IMR-90 (cell line): ENCODE results near the gene GABRB3. TPM values are rescaled to one million over a fixed set of nuclear protein-coding genes. Genes with fewer than 3 reads are reported as not detected.

Experiments
- ATAC-seq: fragments of 200-7000 bp; cut with Tn5 transposase; 2 replicates; pipeline ENCODE4 v1.9.1; 2020; ENCODE audit warnings: low read depth, mild to moderate bottlenecking, moderate library complexity
- BruUV-seq: library from RNA; stranded (reverse); fragments of 400-500 nt; replicated peaks from 2 replicates; lab custom pipeline; 2021; lab: Mats Ljungman, UMichigan
- CTCF ChIA-PET: fragments of 300-600 bp; formaldehyde crosslinking; extraction: SDS; loops from one replicate; lab custom pipeline; 2021; ENCODE audit warnings: antibody characterized with exemption; lab: Yijun Ruan, JAX
- POLR2A ChIA-PET: fragments of 300-600 bp; sonication (Branson Sonifier 250); formaldehyde crosslinking; loops from one replicate; lab custom pipeline; 2022; ENCODE audit warnings: antibody characterized with exemption; ENCODE audit not compliant: unreplicated experiment; lab: Charles Lee
- DNase-seq: peaks from one replicate; pipeline ENCODE4 v3.0.0; 2013
- H2AFZ ChIP-seq: replicated peaks from 2 replicates; pipeline ENCODE3; 2013; ENCODE audit warnings: low read length, mild to moderate bottlenecking; ENCODE audit not compliant: poor library complexity
- H2AK5ac ChIP-seq: 2 replicates; pipeline ENCODE4 v1.6.1; 2013; ENCODE audit warnings: low read depth, low read length, inconsistent platforms
- H2AK9ac ChIP-seq: replicated peaks from 2 replicates; pipeline ENCODE3; 2013; ENCODE audit warnings: mild to moderate bottlenecking, low read depth, low read length, moderate library complexity; ENCODE audit not compliant: poor library complexity
- H2BK120ac ChIP-seq: 2 replicates; pipeline ENCODE4 v1.6.1; 2013; ENCODE audit warnings: low read depth, low read length, inconsistent platforms
- H2BK15ac ChIP-seq: 3 replicates; pipeline ENCODE4 v1.6.1; 2013; ENCODE audit warnings: low read depth, low read length, inconsistent platforms
- H2BK20ac ChIP-seq: 2 replicates; pipeline ENCODE4 v1.6.1; 2013; ENCODE audit warnings: low read depth, mild to moderate bottlenecking, inconsistent platforms, low read length, moderate library complexity
- H2BK5ac ChIP-seq: 2 replicates; pipeline ENCODE4 v1.6.1; 2013; ENCODE audit warnings: mild to moderate bottlenecking, low read depth, low read length, inconsistent platforms; ENCODE audit not compliant: poor library complexity, severe bottlenecking
- H3K14ac ChIP-seq: replicated peaks from 2 replicates; pipeline ENCODE4 v1.6.1; 2013; ENCODE audit warnings: low read depth, low read length, inconsistent platforms
- H3K18ac ChIP-seq: 2 replicates; pipeline ENCODE4 v1.6.1; 2013; ENCODE audit warnings: low read depth, low read length, control low read depth
- H3K23ac ChIP-seq: 2 replicates; pipeline ENCODE4 v1.6.1; 2013; ENCODE audit warnings: low read depth, low read length, inconsistent platforms
- H3K27ac ChIP-seq: 2 replicates; pipeline ENCODE4 v1.5.1; 2013; ENCODE audit warnings: mild to moderate bottlenecking, control low read depth, low read length; ENCODE audit not compliant: insufficient read depth
- H3K27me3 ChIP-seq: 2 replicates; pipeline ENCODE4 v1.6.1; 2013; ENCODE audit warnings: low read length; ENCODE audit not compliant: control insufficient read depth, insufficient read depth
- H3K36me3 ChIP-seq: 2 replicates; pipeline ENCODE4 v1.6.1; 2013; ENCODE audit warnings: low read length, mixed read lengths; ENCODE audit not compliant: control insufficient read depth, insufficient read depth
- H3K4ac ChIP-seq: 2 replicates; pipeline ENCODE4 v1.6.1; 2013; ENCODE audit warnings: low read depth, low read length, inconsistent platforms
- H3K4me1 ChIP-seq: 2 replicates; pipeline ENCODE4 v1.6.1; 2013; ENCODE audit warnings: low read length, mixed read lengths; ENCODE audit not compliant: control insufficient read depth, insufficient read depth
- H3K4me2 ChIP-seq: 2 replicates; pipeline ENCODE4 v1.6.1; 2013; ENCODE audit warnings: low read depth, mild to moderate bottlenecking, control low read depth, low read length, moderate library complexity
- H3K4me3 ChIP-seq: 2 replicates; pipeline ENCODE4 v1.5.1; 2013; ENCODE audit warnings: low read depth, mild to moderate bottlenecking, control low read depth, low read length, moderate library complexity; ENCODE audit not compliant: insufficient read depth
- H3K56ac ChIP-seq: 2 replicates; pipeline ENCODE4 v1.6.1; 2013; ENCODE audit warnings: low read length, inconsistent platforms; ENCODE audit not compliant: insufficient read depth; ENCODE audit errors: extremely low read depth
- H3K79me1 ChIP-seq, 2 experiments: 2 replicates each; pipeline ENCODE4 v1.6.1; 2013; ENCODE audit warnings: low read length in 2 of 2, inconsistent platforms in 1 of 2, low read depth in 1 of 2
- H3K9ac ChIP-seq: 2 replicates; pipeline ENCODE4 v1.6.1; 2013; ENCODE audit warnings: low read depth, low read length, control low read depth
- H3K9me1 ChIP-seq: 2 replicates; pipeline ENCODE4 v1.6.1; 2013; ENCODE audit warnings: low read length, inconsistent platforms; ENCODE audit not compliant: insufficient read depth
- H3K9me3 ChIP-seq: 2 replicates; pipeline ENCODE4 v1.6.1; 2013; ENCODE audit warnings: low read length; ENCODE audit not compliant: control insufficient read depth, insufficient read depth
- H4K20me1 ChIP-seq: 2 replicates; pipeline ENCODE4 v1.6.1; 2013; ENCODE audit warnings: low read length, inconsistent platforms; ENCODE audit not compliant: insufficient read depth
- H4K5ac ChIP-seq: 2 replicates; pipeline ENCODE4 v1.6.1; 2013; ENCODE audit warnings: mild to moderate bottlenecking, low read depth, low read length, control low read depth
- H4K8ac ChIP-seq, 2 experiments: 2 replicates each; pipeline ENCODE4 v1.6.1; 2013; ENCODE audit warnings: low read depth in 2 of 2, low read length in 2 of 2, control low read depth in 1 of 2, inconsistent platforms in 1 of 2
- H4K91ac ChIP-seq: 2 replicates; pipeline ENCODE4 v1.6.1; 2013; ENCODE audit warnings: low read depth, low read length, inconsistent platforms; ENCODE audit not compliant: insufficient read depth
- MAFK ChIP-seq: IDR thresholded peaks from 2 replicates; pipeline ENCODE4 v1.6.1; 2012; ENCODE audit warnings: low read depth, low read length, improper control_type of control experiment
- MAZ ChIP-seq: IDR thresholded peaks from 2 replicates; pipeline ENCODE4 v1.6.1; 2012; ENCODE audit warnings: low read depth, mild to moderate bottlenecking, low read length, improper control_type of control experiment, moderate library complexity, borderline replicate concordance
- NFE2L2 ChIP-seq: fragments of 150-350 bp; IDR thresholded peaks from 2 replicates; pipeline ENCODE4 v1.6.1; 2016; ENCODE audit warnings: low read depth, mild to moderate bottlenecking, low read length
- POLR2A ChIP-seq: IDR thresholded peaks from 2 replicates; pipeline ENCODE4 v1.6.1; 2012; ENCODE audit warnings: mild to moderate bottlenecking, low read depth, low read length
- RAD21 ChIP-seq: IDR thresholded peaks from 2 replicates; pipeline ENCODE4 v1.6.1; 2012; ENCODE audit warnings: low read length, improper control_type of control experiment
- RCOR1 ChIP-seq: IDR thresholded peaks from 2 replicates; pipeline ENCODE4 v1.6.1; 2012; ENCODE audit warnings: mild to moderate bottlenecking, low read length, improper control_type of control experiment; ENCODE audit not compliant: insufficient replicate concordance
- SMC3 ChIP-seq: fragments of 150-350 bp; IDR thresholded peaks from 2 replicates; pipeline ENCODE4 v1.6.1; 2016; ENCODE audit warnings: low read depth, mild to moderate bottlenecking, antibody characterized with exemption, low read length, moderate library complexity
- USF2 ChIP-seq: fragments of 150-350 bp; IDR thresholded peaks from 2 replicates; pipeline ENCODE4 v1.6.1; 2017; ENCODE audit warnings: mild to moderate bottlenecking, antibody characterized with exemption, low read length, low read depth
- WGBS, 2 experiments: methylation state at CpG; one replicate each; pipeline versions ENCODE4 v1.1.5 to v1.1.7; 2013; ENCODE audit warnings: missing lambda C conversion rate in 2 of 2; ENCODE audit not compliant: insufficient read length in 1 of 2; ENCODE audit errors: extremely low coverage in 2 of 2; 5-methylcytosine and 5-hydroxymethylcytosine counted together
- dilution Hi-C: fragments of 300-500 bp; cut with HindIII; formaldehyde crosslinking; loops from one replicate; pipeline ENCODE4 v1.14.3; 2018; ENCODE audit warnings: low sequenced_read_pairs; ENCODE audit not compliant: unreplicated experiment
- in situ Hi-C: fragments of 300-500 bp; cut with MboI; formaldehyde crosslinking; loops from 3 replicates; pipeline ENCODE4 v1.14.3; 2019; ENCODE audit warnings: low sequenced_read_pairs, inconsistent platforms, mixed read lengths
- intact Hi-C: fragments of 100-400 bp; cut with micrococcal nuclease; formaldehyde crosslinking; loops from 2 replicates; pipeline ENCODE4 v1.10.0; 2022
- polyA plus RNA-seq, 3 experiments: library from polyadenylated mRNA; depleted of rRNA; stranded (reverse); fragments of >200 nt; gene quantifications; 2 replicates each; pipeline ENCODE4 v1.2.3, GENCODE V29; 2012; ENCODE audit warnings: low replicate concordance in 1 of 3
- total RNA-seq: library from RNA; depleted of rRNA; stranded (reverse); fragments of >200 nt; gene quantifications from 2 replicates; pipeline ENCODE4 v1.2.3, GENCODE V29; 2012
- TF ChIP-seq, protein P1 (sequence below): fragments of 150-350 bp; IDR thresholded peaks from 2 replicates; pipeline ENCODE4 v1.6.1; 2016; ENCODE audit warnings: low read depth, mild to moderate bottlenecking, low read length, moderate library complexity, borderline replicate concordance

Gene GABRB3
- total and polyA plus RNA-seq, 2 of the 4 experiments (the other 2 are of a cell fraction): 0.36 to 0.54 TPM

- H2BK20ac ChIP-seq: no peak overlapping the region
- H3K27me3 ChIP-seq: no peaks in the 10 kb centered on the region
- H2BK120ac ChIP-seq: no peak overlapping the region
- H2AK9ac ChIP-seq: no peak overlapping the region
- H4K5ac ChIP-seq: no peak overlapping the region
- no peak overlapping the region for H4K91ac ChIP-seq
- dilution Hi-C loops (no loop called here), intact Hi-C loops (no loop called here), in situ Hi-C loops (no loop called here)
- no peak overlapping the region for H2AFZ ChIP-seq
- no peak overlapping the region for H2AK5ac ChIP-seq
- DNase-seq: no peak
- no peak overlapping the region for H3K27ac ChIP-seq
- BruUV-seq: no TSS peak
- TF ChIP-seq MAFK (no peak), NFE2L2 (no peak), USF2 (no peak), POLR2A (no peak), SMC3 (no peak), MAZ (no peak), RAD21 (no peak), RCOR1 (no peak)
- TF ChIP-seq, protein P1, sequence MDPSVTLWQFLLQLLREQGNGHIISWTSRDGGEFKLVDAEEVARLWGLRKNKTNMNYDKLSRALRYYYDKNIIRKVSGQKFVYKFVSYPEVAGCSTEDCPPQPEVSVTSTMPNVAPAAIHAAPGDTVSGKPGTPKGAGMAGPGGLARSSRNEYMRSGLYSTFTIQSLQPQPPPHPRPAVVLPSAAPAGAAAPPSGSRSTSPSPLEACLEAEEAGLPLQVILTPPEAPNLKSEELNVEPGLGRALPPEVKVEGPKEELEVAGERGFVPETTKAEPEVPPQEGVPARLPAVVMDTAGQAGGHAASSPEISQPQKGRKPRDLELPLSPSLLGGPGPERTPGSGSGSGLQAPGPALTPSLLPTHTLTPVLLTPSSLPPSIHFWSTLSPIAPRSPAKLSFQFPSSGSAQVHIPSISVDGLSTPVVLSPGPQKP: no peak
- H3K18ac ChIP-seq: no peak overlapping the region
- no peak overlapping the region for H3K14ac ChIP-seq
- H3K4me3 ChIP-seq: no peak overlapping the region
- no peak for ATAC-seq
- no peak overlapping the region for H3K56ac ChIP-seq
- H4K20me1 ChIP-seq: no peaks in the 10 kb centered on the region
- H2BK5ac ChIP-seq: no peak overlapping the region
- no peak overlapping the region for H3K4ac ChIP-seq
- H2BK15ac ChIP-seq: no peak overlapping the region
- WGBS, 2 experiments: no CpG with 5 or more reads among the region's 4 CpGs
- ChIA-PET POLR2A (interaction anchor here (0.6 kb wide), 1 partner anchor 9 kb away, joined by 3 read pairs; no protein-coding TSS in a partner anchor), CTCF (no interaction called here)
- no peaks in the 10 kb centered on the region for H3K4me1 ChIP-seq
- H3K23ac ChIP-seq: no peak overlapping the region
- H3K36me3 ChIP-seq: no peaks in the 10 kb centered on the region
- H3K9ac ChIP-seq: no peak overlapping the region
- H4K8ac ChIP-seq: no peak overlapping the region
- H3K9me3 ChIP-seq: peaks cover 15% of the 10 kb centered on the region
- no peaks in the 10 kb centered on the region for H3K9me1 ChIP-seq
- no peak overlapping the region for H3K4me2 ChIP-seq
- no peaks in the 10 kb centered on the region for H3K79me1 ChIP-seq
Measured at GRCh38 chr15:26806151-26806550, 33.3 kb upstream of the GABRB3 start.
